Measurements from ENCODE around the gene TNFRSF21.

GRCh38 chr6:47200536-47201334, 109.0 kb downstream of the TNFRSF21 start:
- TF ChIP-seq EZH2 (IDR thresholded peaks at IDR 0.05; ENCODE audit: low read depth, low read length, severe bottlenecking) (no peak), CTCF (IDR thresholded peaks at IDR 0.05; ENCODE audit: control extremely low read depth in 1 of 3, insufficient read depth in 1 of 3, low read depth in 1 of 3, low read length in 3 of 3) (no peak), YY1 (IDR thresholded peaks at IDR 0.05; ENCODE audit: low read depth, low read length) (no peak), GABPA (IDR thresholded peaks at IDR 0.05; ENCODE audit: borderline replicate concordance, insufficient read depth, low read length) (no peak), BCL11A (IDR thresholded peaks at IDR 0.05; ENCODE audit: low read depth in 2 of 2, low read length in 2 of 2) (no peak), POU5F1 (IDR thresholded peaks at IDR 0.05; ENCODE audit: low read depth, low read length) (no peak), POLR2AphosphoS5 (IDR thresholded peaks at IDR 0.05; ENCODE audit: low read depth, low read length) (no peak), USF2 (IDR thresholded peaks at IDR 0.05; ENCODE audit: low read length) (no peak), RAD21 (IDR thresholded peaks at IDR 0.05 in 1 of 2, conservative IDR thresholded peaks at IDR 0.05 in 1 of 2; ENCODE audit: low read depth in 2 of 2, low read length in 2 of 2) (no peak), ZNF274 (IDR thresholded peaks at IDR 0.05; ENCODE audit: borderline replicate concordance, extremely low read depth, low read length) (no peak), JUND (IDR thresholded peaks at IDR 0.05; ENCODE audit: low read length) (no peak)
